HG02870 (cell line): ENCODE measurements around the gene PCNT.

Source experiments
- ATAC-seq: cut with Tn5 transposase; IDR thresholded peaks from one replicate; pipeline ENCODE4 v1.9.1; 2021; ENCODE audit warnings: mild to moderate bottlenecking, moderate library complexity; ENCODE audit not compliant: unreplicated experiment

Gene PCNT

DNA sequence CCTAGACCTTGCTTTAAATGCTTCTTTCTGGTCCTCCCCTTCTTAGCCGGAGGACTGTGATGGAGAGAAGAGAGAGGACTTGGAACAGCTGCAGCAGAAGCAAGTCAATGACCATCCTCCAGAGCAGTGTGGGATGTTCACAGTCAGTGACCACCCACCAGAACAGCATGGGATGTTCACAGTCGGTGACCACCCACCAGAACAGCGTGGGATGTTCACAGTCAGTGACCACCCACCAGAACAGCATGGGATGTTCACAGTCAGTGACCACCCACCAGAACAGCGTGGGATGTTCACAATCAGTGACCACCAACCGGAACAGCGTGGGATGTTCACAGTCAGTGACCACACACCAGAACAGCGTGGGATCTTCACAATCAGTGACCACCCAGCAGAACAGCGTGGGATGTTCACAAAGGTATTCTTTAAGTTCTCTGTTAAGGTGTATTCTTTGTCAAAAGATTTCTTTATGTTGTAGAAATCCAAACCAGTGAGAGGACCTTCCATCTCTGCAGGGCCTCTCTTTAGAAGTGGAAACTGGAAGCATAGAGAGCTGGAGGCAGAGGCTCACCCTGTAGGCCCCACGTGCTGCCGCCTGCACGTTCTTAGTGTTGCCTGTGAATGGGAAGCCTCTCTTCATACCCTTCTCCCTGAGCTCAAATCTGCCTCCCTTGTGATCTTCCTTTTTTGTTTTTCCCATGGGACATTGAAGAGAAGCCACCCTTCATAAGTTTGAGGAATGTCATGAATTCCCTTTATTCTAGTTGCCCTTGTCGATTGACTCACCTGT, 10.6 kb downstream of the PCNT start:
- ATAC-seq, result no peak

GRCh38 chr21:46336603-46337002, 12.6 kb downstream of the PCNT start:
- no peak for ATAC-seq

GRCh38 chr21:46340998-46341397, 17.0 kb downstream of the PCNT start:
- ATAC-seq, result no peak

- no peak for ATAC-seq
These were observed 20.4 kb downstream of the PCNT start for GRCh38 chr21:46344219-46344915.

DNA sequence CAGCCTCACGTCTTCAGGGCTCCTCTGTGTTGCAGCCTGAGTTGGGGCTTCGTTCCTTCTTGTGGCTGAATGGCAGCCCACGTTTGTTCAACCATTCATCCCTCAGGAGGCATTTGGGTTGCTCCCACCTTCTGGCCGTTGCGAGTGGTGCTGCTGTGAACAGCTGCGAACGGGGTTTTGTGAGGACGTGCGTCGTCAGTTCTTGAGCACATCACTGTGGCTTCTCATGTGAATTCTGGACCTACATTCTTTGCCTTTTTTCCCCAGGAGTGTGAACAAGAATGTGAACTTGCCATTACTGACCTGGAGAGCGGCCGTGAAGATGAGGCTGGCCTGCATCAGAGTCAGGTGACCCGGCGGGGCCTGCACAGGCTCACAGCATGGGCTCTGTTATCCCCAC, 21.9 kb downstream of the PCNT start:
- ATAC-seq, result no peak

GRCh38 chr21:46346296-46347202, 22.6 kb downstream of the PCNT start:
- ATAC-seq, result no peak

- no peak for ATAC-seq
These were observed 23.2 kb downstream of the PCNT start for GRCh38 chr21:46347203-46347550.

DNA sequence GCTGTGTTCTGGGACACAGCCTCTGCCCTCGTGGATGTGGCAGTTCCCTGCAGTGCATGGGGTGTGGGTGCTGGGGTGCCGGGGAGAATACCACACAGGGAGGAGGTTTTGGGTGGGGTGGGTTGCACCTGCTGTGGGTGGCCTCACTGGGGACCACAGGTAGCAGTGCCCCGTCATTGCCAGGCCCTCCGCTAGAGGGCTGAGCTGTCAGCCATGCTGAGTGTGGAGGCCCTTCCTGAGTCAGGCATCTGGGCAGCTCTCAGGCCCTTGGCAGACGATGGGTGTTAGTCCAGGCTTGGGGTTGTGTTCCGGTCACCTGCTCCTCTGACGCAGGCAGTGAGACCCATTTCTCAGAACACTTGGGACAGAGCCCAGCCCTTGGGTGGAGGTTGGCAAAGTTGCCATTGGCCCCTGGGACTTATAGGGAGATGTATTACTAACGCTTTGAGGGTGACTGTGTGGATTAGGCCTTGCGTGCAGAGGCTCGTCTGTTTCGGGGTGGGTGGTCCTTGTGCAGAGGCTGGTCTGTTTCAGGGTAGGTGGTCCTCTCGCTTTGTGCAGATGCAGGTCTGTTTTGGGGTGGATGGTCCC, 23.9 kb downstream of the PCNT start:
- no peak for ATAC-seq

DNA sequence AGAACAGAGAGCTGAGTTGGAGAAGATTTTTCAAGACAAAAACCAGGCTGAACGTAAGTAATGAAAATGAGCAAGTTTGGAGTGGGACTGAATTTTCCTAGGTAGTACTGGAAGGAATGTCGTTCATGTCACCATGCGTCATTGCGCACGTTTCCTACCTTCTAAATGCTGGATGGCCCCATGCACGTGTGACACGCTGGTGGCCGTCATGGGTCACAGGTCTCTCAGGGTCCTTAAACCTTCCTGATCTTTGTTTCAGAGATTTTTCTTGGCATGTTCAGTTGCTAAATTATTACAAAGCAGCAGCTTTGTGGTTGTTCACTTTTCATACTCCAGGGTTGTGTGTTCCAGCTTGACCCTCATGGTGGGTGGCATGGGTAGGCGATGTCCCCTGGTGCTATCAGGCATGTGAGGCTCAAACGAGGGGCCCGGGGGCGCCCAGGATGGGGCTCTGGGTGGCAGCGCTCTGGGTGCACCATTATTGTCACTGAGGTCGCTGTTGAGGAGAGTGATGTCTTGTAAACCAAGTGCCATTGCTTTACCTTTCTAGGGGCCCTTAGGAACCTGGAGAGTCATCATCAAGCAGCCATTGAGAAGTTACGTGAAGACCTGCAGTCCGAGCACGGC, 25.3 kb downstream of the PCNT start:
- ATAC-seq, result no peak

GRCh38 chr21:46350571-46350970, 26.6 kb downstream of the PCNT start:
- no peak for ATAC-seq

DNA sequence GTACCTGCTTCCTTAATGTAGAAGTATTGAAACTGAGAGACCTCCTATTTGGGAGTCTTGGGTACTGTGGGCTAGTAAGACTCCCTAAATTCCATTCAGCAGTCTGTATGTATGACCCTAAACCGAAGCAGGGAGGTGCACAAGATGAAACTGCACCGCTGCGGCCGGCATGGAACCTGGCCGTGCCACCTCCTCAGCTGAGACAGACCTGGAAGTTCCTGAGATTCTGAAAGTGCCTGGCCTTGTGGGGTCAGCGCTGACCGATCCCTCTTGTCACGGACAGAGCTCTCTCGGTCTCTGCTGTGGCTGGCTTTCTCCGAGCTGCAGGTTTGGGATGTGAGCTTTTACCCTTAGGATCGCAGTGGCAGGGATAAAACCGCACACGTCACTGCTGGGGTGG, 27.0 kb downstream of the PCNT start:
- no peak for ATAC-seq

GRCh38 chr21:46351476-46352163, 27.7 kb downstream of the PCNT start:
- ATAC-seq, result no peak

DNA sequence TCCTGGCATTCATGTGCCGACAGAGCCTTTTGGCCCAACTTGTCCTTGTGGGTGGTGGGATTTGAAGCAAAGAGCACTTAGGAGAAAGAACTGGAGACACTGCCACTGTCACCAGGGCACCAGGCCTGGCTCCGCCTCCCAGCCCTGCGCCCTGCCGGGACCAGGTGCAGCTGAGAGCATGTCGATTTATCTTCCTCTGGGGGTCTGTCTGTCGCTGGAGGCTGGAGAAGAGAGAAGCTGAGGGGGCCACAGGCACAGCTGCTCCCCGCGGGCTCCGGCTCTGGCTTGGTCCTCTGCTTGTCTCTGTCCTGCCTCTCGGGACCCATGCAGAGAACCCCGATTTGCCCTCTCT, 28.2 kb downstream of the PCNT start:
- ATAC-seq, result no peak

- no peak for ATAC-seq
These were observed 29.0 kb downstream of the PCNT start for GRCh38 chr21:46352913-46353312.

- no peak for ATAC-seq
These were observed 30.1 kb downstream of the PCNT start for GRCh38 chr21:46354046-46354445.

DNA sequence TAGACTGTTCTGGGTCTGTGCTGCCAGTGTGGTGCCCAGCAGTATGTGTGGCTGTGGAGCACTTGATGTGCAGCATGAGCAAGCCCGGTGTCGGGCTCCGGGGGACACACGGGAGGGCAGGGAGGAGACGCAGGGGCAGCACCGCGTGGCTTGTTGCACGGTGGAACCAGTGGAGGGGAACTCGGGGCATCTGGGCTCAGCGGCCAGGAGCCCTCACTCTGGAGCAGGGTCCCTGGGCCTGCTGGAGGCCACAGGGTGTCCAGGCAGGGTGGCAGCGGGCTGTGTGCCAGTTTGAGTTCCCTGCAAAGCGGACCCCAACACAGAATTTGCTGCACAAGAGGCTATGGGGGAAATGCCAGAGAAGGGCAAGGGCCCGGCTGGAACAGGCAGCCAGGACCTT, 30.6 kb downstream of the PCNT start:
- ATAC-seq, result no peak

DNA sequence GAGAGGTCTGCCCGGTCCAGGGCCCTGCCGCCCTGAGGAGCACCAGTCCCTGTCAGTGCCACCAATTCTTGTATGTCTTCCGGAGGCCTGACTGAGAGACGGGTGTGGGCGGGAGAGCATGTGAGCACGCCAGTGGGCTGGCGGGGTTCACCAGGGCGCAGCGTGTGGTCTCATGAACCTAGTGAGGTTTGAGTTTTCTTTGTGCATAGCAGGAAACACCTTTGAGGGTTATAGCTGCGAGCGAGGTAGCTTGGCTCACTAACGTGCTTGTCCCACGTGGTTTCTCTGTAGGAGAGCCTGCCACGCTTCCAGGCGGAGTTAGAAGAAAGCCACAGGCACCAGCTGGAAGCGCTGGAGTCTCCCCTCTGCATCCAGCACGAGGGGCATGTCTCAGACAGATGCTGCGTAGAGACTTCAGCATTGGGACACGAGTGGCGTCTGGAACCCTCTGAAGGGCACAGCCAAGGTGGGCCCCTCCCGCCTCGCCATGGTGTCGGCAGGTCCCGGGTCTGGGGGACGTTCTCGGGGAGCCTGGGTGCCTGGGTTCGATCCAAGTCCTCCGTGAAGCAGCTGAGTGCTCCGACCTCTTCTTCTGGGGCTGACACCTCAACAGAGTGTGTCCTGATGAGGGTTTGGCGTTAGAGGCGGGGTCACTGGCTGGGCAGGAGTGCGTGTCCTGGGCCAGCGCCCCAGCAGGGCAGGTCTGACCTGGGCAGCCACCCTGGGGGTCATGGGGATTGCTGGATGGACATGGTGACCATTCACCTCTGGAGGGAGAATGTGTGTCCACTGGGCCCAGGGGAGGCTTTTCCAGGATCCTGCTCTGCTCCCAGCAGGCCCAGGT, 31.4 kb downstream of the PCNT start:
- no peak for ATAC-seq

- no peak for ATAC-seq
These were observed 32.0 kb downstream of the PCNT start for GRCh38 chr21:46356005-46356338.

DNA sequence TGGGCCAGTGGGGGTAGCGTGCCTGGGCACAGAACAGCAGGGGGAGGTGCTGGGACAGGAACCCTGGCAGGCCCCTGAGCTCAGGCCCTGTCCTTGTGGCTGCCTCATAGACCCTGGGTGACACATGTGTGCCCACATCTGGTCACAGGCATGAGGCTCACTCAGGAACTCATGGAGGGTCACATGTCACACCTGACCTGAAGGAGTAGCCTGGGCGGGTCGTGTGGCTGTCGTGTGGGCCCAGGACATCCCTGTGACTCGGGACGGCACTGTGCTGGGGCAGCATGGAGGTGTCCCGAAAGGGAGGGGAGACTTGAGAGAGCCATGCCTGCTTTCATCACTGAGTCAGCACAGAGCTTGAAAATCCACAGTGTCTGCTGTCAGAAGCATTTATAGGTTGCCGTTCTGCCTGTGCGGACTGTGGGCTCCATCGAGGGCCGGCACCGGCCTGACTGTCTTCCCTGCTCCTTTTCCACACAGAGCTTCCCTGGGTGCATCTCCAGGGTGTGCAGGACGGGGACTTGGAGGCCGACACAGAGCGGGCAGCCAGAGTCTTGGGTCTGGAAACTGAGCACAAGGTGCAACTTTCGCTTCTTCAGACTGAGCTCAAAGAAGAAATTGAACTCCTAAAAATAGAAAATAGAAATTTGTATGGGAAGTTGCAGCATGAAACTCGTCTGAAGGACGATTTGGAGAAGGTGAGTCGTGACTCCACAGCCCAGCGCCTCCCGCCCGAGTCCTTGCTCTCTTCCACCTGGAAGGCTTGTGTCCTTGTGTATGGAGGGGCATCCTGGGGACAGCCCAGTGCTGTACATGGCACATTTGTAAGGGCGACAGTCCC, 32.8 kb downstream of the PCNT start:
- peak; percentile 43 for ATAC-seq
